H1 (cell line): ENCODE data around the gene HM13. TPM values are rescaled to one million over a fixed set of nuclear protein-coding genes. Genes with fewer than 3 reads are reported as not detected.

ENCODE experiments used
- ATF2 ChIP-seq: IDR thresholded peaks from 2 replicates; pipeline ENCODE4 v1.6.1; 2012; ENCODE audit warnings: low read length, inconsistent platforms
- BACH1 ChIP-seq: IDR thresholded peaks from 2 replicates; pipeline ENCODE4 v1.6.1; 2012; ENCODE audit warnings: low read length, improper control_type of control experiment
- CBX5 ChIP-seq: fragments of 300-800, 300-1000 bp; sonication (generic); IDR thresholded peaks from 2 replicates; pipeline ENCODE4 v1.7.1; 2016; ENCODE audit warnings: antibody characterized with exemption, low read length, low read depth
- CHD1 ChIP-seq: IDR thresholded peaks from 2 replicates; pipeline ENCODE4 v1.6.1; 2012; ENCODE audit warnings: low read depth, low read length, improper control_type of control experiment
- E2F6 ChIP-seq: IDR thresholded peaks from 2 replicates; pipeline ENCODE4 v1.6.1; 2012; ENCODE audit warnings: inconsistent platforms
- EGR1 ChIP-seq: IDR thresholded peaks from 2 replicates; pipeline ENCODE4 v1.6.1; 2011; ENCODE audit warnings: low read depth, low read length, borderline replicate concordance
- FOSL1 ChIP-seq: IDR thresholded peaks from 2 replicates; pipeline ENCODE4 v1.6.1; 2011; ENCODE audit warnings: mild to moderate bottlenecking, low read depth, low read length, moderate library complexity; ENCODE audit not compliant: insufficient read depth
- JUND ChIP-seq: IDR thresholded peaks from 2 replicates; pipeline ENCODE4 v1.6.1; 2011; ENCODE audit warnings: mild to moderate bottlenecking, improper control_type of control experiment, low read length
- KDM1A ChIP-seq: fragments of 200-600, 300-600 bp; sonication (generic); IDR thresholded peaks from 2 replicates; pipeline ENCODE4 v1.7.1; 2016; ENCODE audit warnings: mild to moderate bottlenecking, low read length, borderline replicate concordance
- MAX ChIP-seq: IDR thresholded peaks from 2 replicates; pipeline ENCODE4 v1.6.1; 2012; ENCODE audit warnings: inconsistent platforms
- POLR2AphosphoS5 ChIP-seq: IDR thresholded peaks from 2 replicates; pipeline ENCODE4 v1.6.1; 2011; ENCODE audit warnings: low read depth, low read length
- RAD21 ChIP-seq, 2 experiments: IDR thresholded peaks in 1 of 2; conservative IDR thresholded peaks in 1 of 2; 2 replicates each; pipeline ENCODE4 v1.6.1; 2011; ENCODE audit warnings: low read depth in 2 of 2, low read length in 2 of 2, improper control_type of control experiment in 1 of 2, inconsistent platforms in 1 of 2, mild to moderate bottlenecking in 1 of 2, moderate library complexity in 1 of 2
- SIN3A ChIP-seq, 2 experiments: IDR thresholded peaks in 1 of 2; conservative IDR thresholded peaks in 1 of 2; 2 replicates each; pipeline ENCODE4 v1.6.1; 2011 to 2012; ENCODE audit warnings: low read length in 2 of 2, improper control_type of control experiment in 1 of 2, low read depth in 1 of 2, mild to moderate bottlenecking in 1 of 2
- SP2 ChIP-seq: IDR thresholded peaks from 2 replicates; pipeline ENCODE4 v1.6.1; 2012; ENCODE audit warnings: mild to moderate bottlenecking, low read length, inconsistent platforms
- USF2 ChIP-seq: IDR thresholded peaks from 2 replicates; pipeline ENCODE4 v1.6.1; 2011; ENCODE audit warnings: low read length, improper control_type of control experiment
- YY1 ChIP-seq: IDR thresholded peaks from 2 replicates; pipeline ENCODE4 v1.6.1; 2011; ENCODE audit warnings: low read depth, mild to moderate bottlenecking, low read length
- polyA plus RNA-seq, 7 experiments: library from polyadenylated mRNA; depleted of rRNA in 3 of 7; stranded (reverse) in 5 of 7; unstranded in 2 of 7; fragments of >200 nt in 5 of 7; fragments of 200-250 nt in 2 of 7; gene quantifications; 1 replicate in 5 of 7; 2 replicates in 1 of 7; 4 replicates in 1 of 7; pipeline versions ENCODE4 v1.2.1 to v1.2.3, GENCODE V29; 2011 to 2013; ENCODE audit warnings: missing spikeins in 2 of 7, mixed read lengths in 2 of 7
- total RNA-seq: library from RNA; stranded (reverse); fragmentation: NEBNext Ultra II Directional; extraction: Animal tissue kit (Norgen Biotek cat#: 25700); gene quantifications from 2 replicates; pipeline ENCODE4 v1.2.1, GENCODE V29; 2021

Gene HM13
- total and polyA plus RNA-seq, 2 of the 8 experiments (the other 6 are each of a cell fraction or from before 2014, with no cell fraction given), result 118 to 183 TPM

GRCh38 chr20:31517373-31517772 is 3.1 kb downstream of the HM13 start (continued):
- TF ChIP-seq E2F6 (no peak), EGR1 (no peak), MAX (0 out of 2 replicates have a peak, but pooled peaks have one; percentile 26), FOSL1 (no peak), CBX5 (no peak), RAD21 (IDR thresholded peaks at IDR 0.05 in 1 of 2, conservative IDR thresholded peaks at IDR 0.05 in 1 of 2; ENCODE audit: low read depth in 2 of 2, low read length in 2 of 2) (peak in 1 of 2 experiments; percentile 47; a peak in 3 of 4 replicates), CHD1 (peak; percentile 60; the same call in 1 of the 2 replicates), USF2 (peak; percentile 49; the same call in 1 of the 2 replicates), BACH1 (no peak), SIN3A (conservative IDR thresholded peaks at IDR 0.05 in 1 of 2, IDR thresholded peaks at IDR 0.05 in 1 of 2; ENCODE audit: low read depth in 1 of 2, low read length in 2 of 2) (0 out of 4 replicates have a peak, but pooled peaks of 1 of the 2 experiments have one; percentile 28), KDM1A (no peak), POLR2AphosphoS5 (peak; percentile 51), YY1 (no peak), JUND (peak; percentile 38; the same call in 1 of the 2 replicates), SP2 (no peak), ATF2 (no peak)
